Activated CD4-positive, alpha-beta T cell treated with anti-CD3 and anti-CD28 coated beads, Interleukin-2, Interleukin-4, amounts not matched to agents 100 ng/mL and 50 ng/mL, durations not matched to agents 16 hours and 8 hours (primary cell): ENCODE results near the gene SCAMP1.
"Not testable (repeated sequence)": the region's sequence is repeated elsewhere in the genome, so short reads cannot be mapped to it uniquely, and the experiment has no call there.

Source experiments
- DNase-seq: peaks from one replicate; pipeline ENCODE4 v3.0.0-alpha.2; 2020; ENCODE audit warnings: low spot score

Gene SCAMP1

GRCh38 chr5:78359831-78360673, at the start of gene SCAMP1:
Gene SCAMP1, plus strand, starts transcription at chr5:78360617. Its CDS starts 55 bp downstream, at chr5:78360672.
- peak; percentile 90 for DNase-seq

GRCh38 chr5:78317515-78317914, 42.9 kb upstream of the SCAMP1 start:
- no peak for DNase-seq

DNA sequence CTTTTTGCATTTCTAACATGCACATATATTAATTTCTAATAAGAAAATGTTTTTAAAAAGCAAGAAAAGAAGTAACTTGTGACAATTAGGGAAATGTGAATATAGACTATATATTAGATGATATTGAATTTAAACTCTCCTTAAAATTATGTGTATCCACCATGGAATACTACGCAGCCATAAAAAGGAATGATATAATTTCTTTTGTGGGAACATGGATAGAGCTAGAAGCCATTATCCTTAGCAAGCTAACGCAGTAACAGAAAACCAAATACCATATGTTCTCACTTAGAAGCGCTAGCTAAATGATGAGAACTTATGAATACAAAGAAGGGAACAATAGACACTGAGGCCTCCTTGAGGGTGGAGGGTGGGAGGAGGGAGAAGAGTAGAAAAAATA, 42.1 kb upstream of the SCAMP1 start:
- DNase-seq, result no peak

DNA sequence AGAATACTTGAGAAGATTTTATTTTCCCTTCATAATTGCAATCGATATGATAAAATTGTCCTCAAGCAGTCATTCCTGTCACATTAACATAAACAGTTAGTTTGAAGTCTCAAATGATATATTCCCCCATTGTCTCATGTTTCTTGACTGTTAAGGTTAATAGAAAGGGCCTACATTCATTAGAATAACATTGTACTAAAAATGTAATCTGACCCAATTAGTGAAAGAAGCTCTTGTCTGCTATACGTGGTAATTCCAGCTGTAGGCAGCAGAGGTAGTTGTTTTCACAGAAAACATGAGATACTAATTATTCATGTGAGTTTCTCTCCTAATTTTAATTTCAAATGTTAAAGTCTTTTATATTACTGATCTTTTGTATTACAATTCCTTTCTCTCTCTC, 40.0 kb upstream of the SCAMP1 start:
- DNase-seq, result no peak

DNA sequence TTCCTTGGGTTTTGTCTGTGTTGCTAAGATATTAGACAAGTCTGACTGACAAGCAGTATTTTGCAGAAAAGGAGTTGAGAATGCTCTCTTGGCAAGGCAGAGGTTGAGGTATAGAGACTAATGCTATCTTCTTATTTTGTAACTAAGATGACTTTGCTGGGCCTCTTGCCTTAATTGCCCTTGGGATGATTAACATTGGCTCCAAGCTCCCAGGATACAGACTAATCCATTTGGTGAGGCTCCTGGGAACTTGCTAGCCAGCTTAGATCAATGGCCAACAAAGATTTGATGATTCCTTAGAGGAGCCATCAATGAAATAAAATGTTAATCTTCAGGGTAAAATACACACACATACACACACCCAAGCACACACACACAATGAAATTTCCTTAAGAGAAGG, 37.2 kb upstream of the SCAMP1 start:
- DNase-seq, result no peak

DNA sequence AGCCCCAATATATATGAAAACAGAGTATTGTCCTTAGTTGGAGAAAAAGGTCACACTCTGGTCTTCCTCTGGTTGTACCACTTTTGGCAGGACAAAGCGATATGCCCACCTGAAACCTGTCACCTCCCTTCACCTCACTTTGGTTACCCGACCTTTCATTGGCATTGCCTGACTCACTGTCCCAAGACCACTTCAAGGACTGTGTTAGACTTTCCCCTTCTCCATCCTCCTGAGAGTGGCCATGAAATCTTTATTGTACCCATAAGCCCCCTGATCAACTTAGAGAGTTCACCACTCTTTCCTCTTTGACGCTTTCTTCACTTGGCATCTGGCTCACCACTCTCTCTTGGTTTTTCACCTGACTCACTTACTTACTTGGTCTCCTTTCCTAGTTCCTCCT, 33.5 kb upstream of the SCAMP1 start:
- DNase-seq, result no peak

DNA sequence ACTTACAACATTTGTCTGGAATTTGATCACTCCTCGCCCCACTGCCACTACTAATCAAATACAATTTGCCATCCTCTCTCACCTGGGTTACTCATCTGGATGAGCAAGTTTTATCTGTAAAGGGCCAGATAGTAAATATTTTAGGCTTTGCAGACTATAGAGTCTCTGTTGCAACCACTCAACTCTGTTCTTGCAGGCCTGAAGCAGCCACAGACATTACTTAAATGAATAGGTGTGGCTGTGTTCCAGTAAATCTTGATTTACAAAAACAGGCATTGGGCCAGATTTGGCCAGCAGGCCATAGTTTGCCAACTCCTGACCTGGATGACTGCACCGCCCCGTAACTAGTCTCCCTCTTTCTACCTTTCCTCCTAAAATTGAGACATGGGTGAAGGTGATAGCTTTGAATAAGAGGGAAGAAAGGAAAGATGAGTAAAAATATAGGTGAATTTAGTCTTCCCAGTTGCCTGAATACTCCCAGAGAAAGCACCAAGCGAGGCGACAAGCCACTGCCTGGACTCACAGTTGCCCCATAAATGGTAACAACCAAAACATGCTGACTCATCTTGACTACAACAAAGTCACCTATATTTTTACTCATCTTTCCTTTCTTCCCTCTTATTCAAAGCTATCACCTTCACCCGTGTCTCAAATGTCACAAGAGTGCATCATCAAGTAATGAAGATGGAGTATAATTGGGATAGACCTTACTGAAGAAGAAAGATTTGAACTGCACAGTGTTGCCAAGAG, 32.5 kb upstream of the SCAMP1 start:
- no peak for DNase-seq

GRCh38 chr5:78328585-78329173, 31.7 kb upstream of the SCAMP1 start:
- no peak for DNase-seq

GRCh38 chr5:78331523-78332080, 28.8 kb upstream of the SCAMP1 start:
- DNase-seq, result no peak

- DNase-seq, result no peak
Measured at GRCh38 chr5:78334811-78335210, 25.6 kb upstream of the SCAMP1 start.

GRCh38 chr5:78335976-78336375, 24.4 kb upstream of the SCAMP1 start:
- no peak for DNase-seq

DNA sequence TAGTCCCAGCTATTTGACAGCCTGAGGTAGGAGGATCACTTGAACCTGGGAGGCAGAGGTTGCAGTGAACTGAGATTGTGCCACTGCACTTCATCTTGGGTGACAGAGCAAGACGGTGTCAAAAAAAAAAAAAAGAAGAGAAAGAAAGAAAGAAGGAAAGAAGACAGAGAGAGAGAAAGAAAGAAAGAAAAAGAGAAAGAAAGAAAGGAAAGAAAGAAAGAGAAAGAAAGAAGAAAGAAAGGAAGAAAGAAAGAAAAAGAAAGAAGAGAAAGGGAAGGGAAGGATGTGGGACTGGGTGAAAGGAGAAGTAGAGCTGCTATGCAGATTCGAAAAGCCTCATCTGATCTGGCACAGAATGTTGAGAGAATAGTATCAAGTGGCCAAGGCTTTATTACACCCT, 23.7 kb upstream of the SCAMP1 start:
- DNase-seq, result no peak

- DNase-seq, result no peak
Measured at GRCh38 chr5:78339617-78340436, 20.6 kb upstream of the SCAMP1 start.

GRCh38 chr5:78341440-78341839, 19.0 kb upstream of the SCAMP1 start:
- DNase-seq, result no peak

- no peak for DNase-seq
Measured at GRCh38 chr5:78345485-78345884, 14.9 kb upstream of the SCAMP1 start.

- DNase-seq, result no peak
Measured at GRCh38 chr5:78353520-78353919, 6.9 kb upstream of the SCAMP1 start.

GRCh38 chr5:78354066-78354670, 6.2 kb upstream of the SCAMP1 start:
- no peak for DNase-seq

- no peak for DNase-seq
Measured at GRCh38 chr5:78355561-78355960, 4.9 kb upstream of the SCAMP1 start.

DNA sequence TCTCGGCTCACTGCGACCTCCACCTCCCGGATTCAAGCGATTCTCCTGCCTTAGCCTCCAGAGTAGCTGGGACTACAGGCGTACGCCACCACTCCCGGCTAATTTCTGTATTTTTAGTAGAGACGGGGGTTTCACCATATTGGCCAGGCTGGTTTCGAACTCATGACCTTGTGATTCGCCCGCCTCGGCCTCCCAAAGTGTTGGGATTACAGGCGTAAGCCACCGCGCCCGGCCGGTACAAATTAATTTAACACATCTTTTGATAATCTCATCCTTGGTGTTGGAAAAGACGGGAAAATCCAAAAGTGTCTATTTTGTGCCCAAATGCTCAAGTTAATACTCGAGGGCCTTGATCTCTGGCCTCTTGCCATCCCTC, 974 bp upstream of the SCAMP1 start:
- not testable (repeated sequence) for DNase-seq

DNA sequence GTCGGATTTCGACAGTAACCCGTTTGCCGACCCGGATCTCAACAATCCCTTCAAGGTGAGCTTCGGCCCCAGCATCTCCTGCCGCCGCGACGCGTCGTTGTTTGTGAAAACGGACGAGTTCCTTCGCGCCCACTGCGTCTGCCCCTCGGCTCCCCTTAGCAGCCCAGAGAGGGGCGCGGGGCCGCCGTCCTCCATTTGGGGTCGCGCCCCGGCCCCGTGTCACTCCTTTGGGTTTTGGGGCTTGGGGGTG, 182 bp downstream of the SCAMP1 start:
- no peak for DNase-seq

DNA sequence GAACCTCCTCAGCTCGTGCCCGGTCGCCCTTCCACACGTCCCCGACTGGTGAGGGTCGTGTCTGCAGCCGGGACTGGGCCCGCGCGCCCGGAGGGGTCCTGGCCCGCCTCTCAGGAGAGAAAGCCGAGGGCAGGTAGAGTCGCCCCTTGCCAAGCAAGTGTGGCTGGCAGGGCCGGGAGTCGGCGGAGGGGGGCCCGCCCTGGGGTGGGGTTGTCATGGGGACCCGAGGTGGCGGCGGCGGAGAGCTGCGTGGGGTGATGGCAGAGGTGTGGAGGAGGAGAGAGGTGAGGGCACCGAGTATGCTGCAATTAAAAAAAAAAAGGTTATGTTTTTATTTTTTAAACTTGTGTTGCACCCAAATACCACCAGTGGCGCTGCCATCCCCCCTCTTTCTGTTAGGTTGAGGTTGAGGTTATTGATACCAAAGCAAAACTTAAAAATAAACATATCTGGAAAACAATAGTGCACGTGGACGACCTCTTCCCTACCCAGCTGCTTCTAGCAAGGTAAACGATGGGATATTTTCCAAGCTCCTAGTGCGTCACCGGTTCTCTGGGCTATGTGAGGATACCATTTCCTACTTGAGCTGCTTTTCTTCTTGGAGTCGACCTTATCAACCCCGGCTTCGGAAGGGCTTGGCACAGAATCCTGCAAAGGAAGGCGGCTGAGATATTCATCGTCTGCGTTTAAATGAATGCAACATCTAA, 660 bp downstream of the SCAMP1 start:
- peak; percentile 31 for DNase-seq
